GM21447 (cell line): ENCODE measurements around the gene NF2.

Experiments
- ATAC-seq: cut with Tn5 transposase; IDR thresholded peaks from one replicate; pipeline ENCODE4 v1.9.1; 2021; ENCODE audit not compliant: unreplicated experiment

The NF2 gene

DNA sequence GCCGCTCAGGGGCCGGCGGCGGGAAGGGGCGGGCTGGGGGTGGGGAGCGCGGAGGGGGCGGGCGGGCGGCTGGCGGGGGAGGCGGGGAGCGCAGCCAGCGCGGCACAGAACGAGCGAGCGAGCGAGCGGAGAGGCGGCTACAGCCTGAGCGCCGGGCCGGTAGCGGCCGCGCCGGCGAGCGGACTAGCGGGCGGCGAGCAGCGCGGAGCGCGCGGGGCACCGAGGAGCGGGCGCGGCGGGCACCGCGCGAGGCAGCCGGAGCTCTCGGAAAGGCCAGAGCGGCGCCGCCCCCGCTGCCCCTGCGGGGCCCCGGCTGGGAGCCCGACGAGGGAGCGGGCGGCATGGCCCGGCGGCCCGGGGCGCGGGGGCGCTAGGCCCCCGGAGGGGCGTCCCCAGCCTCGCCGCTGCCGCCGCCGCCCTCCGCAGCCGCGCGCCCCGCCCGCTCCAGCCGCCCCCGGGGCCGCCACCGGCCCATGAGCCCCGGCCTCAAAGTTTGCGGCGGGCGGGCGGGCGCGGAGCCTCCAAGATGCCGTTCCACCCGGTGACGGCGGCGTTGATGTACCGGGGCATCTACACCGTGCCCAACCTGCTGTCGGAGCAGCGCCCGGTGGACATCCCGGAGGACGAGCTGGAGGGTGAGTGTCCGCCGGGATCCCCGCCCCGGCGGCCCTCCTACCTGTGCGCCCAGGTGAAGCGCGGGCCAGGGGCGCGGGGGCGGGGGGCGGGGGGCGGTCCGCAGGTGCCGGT lies 116.6 kb downstream of the NF2 start, which contains the start of gene CABP7:
CABP7 (plus strand) TSS at position 105 of the 747 bp plus-strand sequence; CDS start at position 527, 422 bp downstream.
- ATAC-seq, result no peak

- no peak for ATAC-seq
Observed at GRCh38 chr22:29720811-29721323, 117.4 kb downstream of the NF2 start.

DNA sequence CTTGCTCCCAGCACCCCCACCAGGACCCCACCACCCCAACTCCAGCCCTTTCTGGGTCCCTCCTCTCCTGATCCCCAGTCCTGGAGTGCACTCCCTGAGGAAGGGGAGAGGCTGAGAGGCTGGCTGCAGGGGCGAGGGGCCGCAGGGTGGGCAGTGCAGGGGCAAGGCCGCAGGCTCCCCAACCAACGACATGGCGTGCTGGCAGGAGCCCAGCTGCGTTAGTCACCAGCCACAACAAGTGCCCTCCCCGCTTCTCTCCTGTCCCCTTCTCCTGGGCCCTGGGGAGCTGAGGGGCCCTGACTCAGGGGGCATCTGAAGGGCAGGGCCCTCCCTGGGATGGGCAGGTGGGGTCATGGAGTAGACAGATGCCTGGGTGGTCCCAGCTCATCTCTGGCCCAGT lies 118.7 kb downstream of the NF2 start:
- no peak for ATAC-seq

- ATAC-seq, result no peak
Observed at GRCh38 chr22:29722587-29722986, 119.2 kb downstream of the NF2 start.

GRCh38 chr22:29723766-29724165 lies 120.3 kb downstream of the NF2 start:
- no peak for ATAC-seq

DNA sequence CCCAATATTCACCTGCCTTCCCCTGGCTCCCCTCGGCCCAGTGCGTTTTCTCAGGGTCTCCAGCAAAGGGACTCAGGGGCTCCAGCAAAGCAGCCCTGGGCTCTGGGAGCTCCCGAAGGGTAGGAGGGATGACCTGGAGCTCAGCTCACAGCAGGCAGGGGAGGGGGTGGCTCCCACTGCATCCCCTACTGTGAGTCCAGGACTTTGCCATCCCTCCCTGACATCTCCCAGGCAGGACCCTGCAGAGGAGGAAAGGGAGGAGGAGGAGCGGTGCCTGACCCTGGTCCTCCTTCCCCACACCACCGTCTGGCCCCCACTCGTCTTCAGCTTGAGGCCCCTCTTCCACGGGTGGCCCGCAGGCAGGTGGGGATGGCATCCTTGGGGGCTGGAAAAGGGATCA lies 121.4 kb downstream of the NF2 start:
- no peak for ATAC-seq

DNA sequence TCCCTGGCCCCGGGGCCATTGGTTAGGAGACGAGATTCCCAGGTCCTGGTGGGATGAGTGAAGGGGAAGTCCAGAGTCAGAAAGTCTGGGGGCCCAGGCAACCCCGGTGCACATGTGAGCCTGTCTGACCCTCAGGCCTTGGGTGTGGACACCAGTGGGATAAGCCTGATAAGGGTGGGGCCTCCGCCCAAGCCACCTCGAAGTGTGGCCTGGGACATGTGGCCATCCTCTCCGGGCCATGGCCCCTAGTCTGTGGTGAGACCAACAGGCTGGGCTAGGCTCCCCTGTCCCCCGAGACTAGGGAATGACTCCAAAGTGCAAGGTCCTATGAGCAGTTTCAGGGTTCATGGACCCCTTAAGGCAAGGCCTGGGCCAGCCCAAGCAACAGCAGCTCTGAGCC lies 122.7 kb downstream of the NF2 start:
- no peak for ATAC-seq

GRCh38 chr22:29726512-29727130 lies 123.2 kb downstream of the NF2 start:
- no peak for ATAC-seq

DNA sequence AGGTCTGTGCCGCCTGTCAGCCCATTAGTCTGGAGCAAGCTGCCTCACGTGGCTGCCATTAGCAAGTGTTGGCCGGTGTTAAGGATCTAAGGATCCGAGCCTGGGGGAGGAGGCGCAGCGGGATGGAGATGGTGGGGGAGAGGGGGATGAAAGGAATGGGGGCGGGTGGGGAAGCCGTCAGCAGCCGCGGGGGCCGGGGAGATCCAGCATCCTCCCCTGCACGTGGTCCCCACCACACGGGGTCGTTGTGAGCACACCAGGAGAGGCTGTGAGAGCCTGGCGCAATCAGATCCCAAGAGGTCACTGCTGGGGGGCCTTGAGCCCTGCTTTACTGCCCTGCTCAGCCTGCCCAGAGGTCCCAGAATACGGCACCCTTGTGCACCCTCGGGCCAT lies 123.7 kb downstream of the NF2 start:
- no peak for ATAC-seq

DNA sequence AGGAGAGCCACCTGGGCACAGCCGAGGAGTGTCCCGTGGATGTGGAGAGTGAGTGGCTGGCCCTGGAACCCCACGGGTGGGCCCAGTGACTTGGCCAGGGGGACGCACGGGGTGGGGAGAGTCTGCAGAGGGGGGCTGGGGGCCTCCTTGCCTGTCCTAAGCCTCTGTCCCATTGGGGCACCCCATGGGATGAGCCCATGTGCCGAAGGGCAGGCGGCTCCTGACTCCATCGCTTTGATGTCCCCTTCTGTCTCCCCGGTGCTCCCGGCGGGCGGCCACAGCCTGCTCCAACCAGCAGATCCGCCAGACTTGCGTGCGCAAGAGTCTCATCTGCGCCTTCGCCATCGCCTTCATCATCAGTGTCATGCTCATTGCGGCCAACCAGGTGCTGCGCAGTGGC lies 125.7 kb downstream of the NF2 start:
- ATAC-seq, result no peak

- ATAC-seq, result no peak
Observed at GRCh38 chr22:29731058-29731850, 127.8 kb downstream of the NF2 start.

DNA sequence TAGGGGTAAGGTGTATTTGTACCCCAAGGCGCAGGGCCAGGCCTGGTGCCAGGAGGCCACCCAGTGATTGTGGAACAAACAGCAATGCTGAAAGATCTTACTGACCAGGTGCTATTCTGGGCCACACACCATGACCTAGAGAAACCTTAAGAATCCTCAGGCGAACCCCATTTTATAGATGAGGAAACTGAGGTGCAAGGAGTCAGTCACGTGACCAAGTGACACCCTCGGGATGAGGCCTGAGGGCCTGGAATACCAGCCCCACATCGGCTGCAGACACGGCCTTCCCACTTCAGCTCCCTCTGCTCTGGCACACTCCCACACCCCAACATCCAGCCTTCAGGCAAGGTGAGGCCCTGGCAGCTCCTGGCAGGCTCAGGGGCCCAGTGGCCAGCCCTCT lies 129.4 kb downstream of the NF2 start:
- no peak for ATAC-seq

- ATAC-seq, result no peak
Observed at GRCh38 chr22:29733362-29734201, 130.1 kb downstream of the NF2 start.

DNA sequence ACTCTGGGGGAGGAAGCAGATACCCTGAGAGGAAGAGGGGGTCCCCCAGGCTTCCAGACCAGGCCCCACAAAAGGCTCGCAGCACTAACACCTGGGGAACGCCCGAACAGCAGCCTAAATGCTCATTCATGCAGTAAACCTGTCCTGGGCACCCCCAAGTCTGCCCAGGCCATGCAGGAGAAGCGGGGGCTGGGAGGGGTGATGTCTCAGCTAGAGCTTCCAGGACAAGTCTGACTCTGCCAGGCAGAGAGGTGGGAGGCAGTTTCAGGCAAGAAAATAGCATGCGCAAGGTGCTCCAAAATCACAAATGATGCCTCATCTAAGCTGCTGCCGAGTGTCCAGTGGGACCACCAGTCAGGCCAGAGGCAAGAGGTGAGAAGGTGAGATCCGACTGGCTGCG lies 131.0 kb downstream of the NF2 start:
- no peak for ATAC-seq

DNA sequence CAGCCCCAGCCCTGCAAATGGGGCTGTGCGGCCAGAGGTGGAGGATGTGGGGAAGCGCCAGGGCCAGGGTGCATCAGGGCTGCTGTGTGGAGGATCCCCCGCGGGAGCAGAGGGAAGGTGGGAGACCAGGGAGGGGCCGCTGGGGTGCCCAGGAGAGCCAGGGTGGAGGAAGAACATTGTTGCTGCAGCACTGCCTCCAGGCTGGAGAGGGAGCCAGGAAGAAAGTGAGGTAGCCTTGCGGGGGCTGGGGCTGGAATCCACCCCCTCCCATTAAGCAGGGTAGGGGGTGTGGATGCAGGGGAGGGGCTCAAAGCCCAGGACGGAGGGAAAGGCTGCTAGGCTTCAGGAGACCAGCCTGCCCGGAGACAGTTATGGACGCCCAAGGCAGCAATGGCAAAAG lies 131.4 kb downstream of the NF2 start:
- ATAC-seq, result no peak

- ATAC-seq, result no peak
Observed at GRCh38 chr22:29735416-29735815, 132.0 kb downstream of the NF2 start.

DNA sequence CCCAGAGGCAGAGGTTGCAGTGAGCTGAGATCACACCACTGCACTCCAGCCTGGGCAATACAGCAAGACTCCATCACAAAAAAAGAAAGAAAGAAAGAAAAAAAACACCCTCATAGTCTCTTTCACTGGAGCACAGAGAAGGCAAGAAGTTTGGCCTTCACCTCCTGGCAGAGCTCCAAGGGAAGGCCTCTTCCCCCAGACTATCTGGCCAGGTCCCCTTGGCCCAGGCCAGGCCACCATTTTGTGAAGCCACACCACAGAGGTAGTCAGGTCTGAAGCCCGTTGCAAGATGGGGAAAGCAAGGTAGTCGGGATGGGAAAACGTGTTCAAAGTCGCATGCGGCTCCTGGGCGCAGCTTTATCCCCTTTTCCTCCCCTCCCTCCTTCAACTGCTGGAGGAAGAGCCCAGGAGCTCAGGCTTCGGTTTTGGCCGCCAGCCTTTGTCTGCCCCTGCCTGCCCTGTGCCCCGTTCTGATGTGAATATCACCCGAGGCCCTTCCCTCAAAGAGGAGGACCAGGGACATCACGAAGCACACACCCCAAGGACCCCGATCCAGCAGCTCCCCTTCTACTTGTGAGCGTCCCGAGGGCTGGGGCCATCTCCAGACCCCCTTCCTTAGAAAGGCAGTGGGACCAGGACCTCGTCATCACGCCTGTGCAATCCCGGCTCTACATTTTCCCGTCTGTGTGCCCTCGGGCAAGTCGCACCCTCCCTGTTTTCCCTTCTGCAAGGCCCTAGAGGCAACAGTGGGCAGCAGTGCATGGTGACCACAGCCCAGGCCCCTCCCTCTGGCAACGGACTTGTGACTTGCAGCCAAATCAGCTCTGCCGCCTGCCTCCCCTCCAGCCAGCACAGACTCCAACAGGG lies 134.1 kb downstream of the NF2 start:
- ATAC-seq, result no peak

DNA sequence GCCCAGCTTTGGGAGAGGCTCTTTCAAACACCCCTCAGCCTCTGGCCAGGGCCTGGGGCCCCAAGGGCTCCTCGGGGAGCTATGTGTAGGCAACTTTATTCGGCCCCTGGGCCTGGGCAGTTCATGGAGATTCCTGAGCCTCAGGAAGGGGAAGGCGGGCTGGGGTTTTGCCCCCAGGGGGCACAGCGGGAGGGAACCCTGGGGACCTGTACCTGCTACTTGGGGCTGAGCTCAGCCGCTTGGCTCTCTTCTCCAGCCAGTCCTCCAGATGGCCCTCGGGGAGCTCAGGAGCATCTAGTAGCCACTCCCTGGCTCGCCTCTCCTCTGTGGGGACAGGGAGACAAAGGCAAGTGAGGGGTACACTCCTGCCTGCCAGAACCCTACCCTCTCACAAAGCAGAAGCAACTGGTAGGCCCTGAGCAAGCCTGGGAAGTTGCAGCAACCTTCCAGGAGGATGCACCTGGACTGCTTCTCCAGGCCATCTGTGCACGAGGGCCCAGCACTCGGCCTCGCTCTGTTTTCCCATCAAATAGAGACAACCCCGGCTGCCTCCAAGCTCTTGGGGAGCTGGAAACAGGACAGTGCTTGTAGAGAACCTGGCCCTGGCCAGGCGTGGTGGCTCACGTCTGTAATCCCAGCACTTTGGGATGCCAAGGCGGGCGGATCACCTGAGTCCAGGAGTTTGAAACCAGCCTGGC lies 134.8 kb downstream of the NF2 start:
- ATAC-seq, result no peak

GRCh38 chr22:29739346-29739875 lies 136.0 kb downstream of the NF2 start:
- no peak for ATAC-seq
